ENCODE results near the gene GREM2.

Gene GREM2

GRCh38 chr1:240500647-240501046 is 111.3 kb downstream of the GREM2 start:
- DNase-seq = no peak

GRCh38 chr1:240499012-240499411 is 112.9 kb downstream of the GREM2 start:
- no peak for DNase-seq

- no peak for DNase-seq
Measured at GRCh38 chr1:240498335-240498734, 113.6 kb downstream of the GREM2 start.

- DNase-seq = no peak
Measured at GRCh38 chr1:240497908-240498307, 114.0 kb downstream of the GREM2 start.

GRCh38 chr1:240496941-240497340 is 115.0 kb downstream of the GREM2 start:
- DNase-seq = no peak

- DNase-seq = no peak
Measured at GRCh38 chr1:240496356-240496755, 115.6 kb downstream of the GREM2 start.

GRCh38 chr1:240495601-240496000 is 116.4 kb downstream of the GREM2 start:
- no peak for DNase-seq

GRCh38 chr1:240492832-240493440 is 119.0 kb downstream of the GREM2 start:
- peak in 1 of 56 donors; percentile 3 for DNase-seq

GRCh38 chr1:240491796-240492195 is 120.2 kb downstream of the GREM2 start:
- no peak for DNase-seq

- DNase-seq = no peak
Measured at GRCh38 chr1:240491156-240491555, 120.8 kb downstream of the GREM2 start.

- no peak for DNase-seq
Measured at GRCh38 chr1:240487493-240487892, 124.5 kb downstream of the GREM2 start.

GRCh38 chr1:240486611-240487010 is 125.3 kb downstream of the GREM2 start:
- no peak for DNase-seq

GRCh38 chr1:240484804-240485443 is 127.0 kb downstream of the GREM2 start:
- no peak for DNase-seq

- no peak for DNase-seq
Measured at GRCh38 chr1:240478536-240478935, 133.4 kb downstream of the GREM2 start.

GRCh38 chr1:240475832-240476231 is 136.1 kb downstream of the GREM2 start:
- DNase-seq = no peak

GRCh38 chr1:240474133-240474614 is 137.8 kb downstream of the GREM2 start:
- no peak for DNase-seq

GRCh38 chr1:240468656-240469055 is 143.3 kb downstream of the GREM2 start:
- DNase-seq = no peak

- no peak for DNase-seq
Measured at GRCh38 chr1:240467895-240468294, 144.1 kb downstream of the GREM2 start.

GRCh38 chr1:240466509-240466908 is 145.4 kb downstream of the GREM2 start:
- no peak for DNase-seq

GRCh38 chr1:240465531-240465940 is 146.4 kb downstream of the GREM2 start:
- DNase-seq = no peak

- DNase-seq = no peak
Measured at GRCh38 chr1:240464099-240464498, 147.9 kb downstream of the GREM2 start.

- no peak for DNase-seq
Measured at GRCh38 chr1:240462766-240463395, 149.1 kb downstream of the GREM2 start.

- no peak for DNase-seq
Measured at GRCh38 chr1:240462277-240462676, 149.7 kb downstream of the GREM2 start.

All from nucleus accumbens (tissue), 56 donors.